Measurements from ENCODE around the gene PLEKHA4.

PLEKHA4 gene

DNA sequence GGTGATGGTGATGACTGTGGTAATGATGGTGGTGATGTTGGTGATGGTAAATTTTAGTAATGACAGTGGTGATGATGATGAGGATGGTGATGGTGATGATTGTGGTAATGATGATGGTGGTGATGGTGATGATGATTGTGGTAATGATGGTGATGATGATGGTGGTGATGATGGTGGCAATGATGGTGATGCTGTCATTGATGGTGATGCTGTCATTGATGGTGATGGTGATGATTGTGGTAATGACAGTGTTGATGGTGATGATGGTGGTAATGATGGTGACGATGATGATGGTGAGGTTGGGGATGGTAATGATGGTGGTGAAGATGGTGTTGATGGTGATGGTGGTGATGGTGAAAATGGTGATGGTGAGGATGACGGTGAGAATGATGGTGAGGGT is 45.9 kb downstream of the PLEKHA4 start:
- no peak for DNase-seq

DNA sequence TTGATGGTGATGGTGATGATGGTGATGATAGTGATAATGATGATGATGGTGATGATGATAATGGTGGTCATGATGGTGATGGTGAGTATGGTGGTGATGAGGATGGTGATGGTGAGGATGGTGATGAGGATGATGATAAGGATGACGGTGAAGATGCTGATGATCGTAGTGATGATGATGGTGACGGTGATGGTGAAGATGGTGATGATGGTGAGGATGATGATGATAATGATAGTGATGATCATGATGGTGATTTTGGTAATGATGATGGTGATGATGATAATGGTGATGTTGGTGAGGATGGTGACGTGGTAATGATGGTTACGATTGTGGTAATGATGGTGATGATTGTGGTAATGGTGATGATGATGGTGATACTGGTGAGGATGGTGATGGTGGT is 46.8 kb downstream of the PLEKHA4 start:
- no peak for DNase-seq

DNA sequence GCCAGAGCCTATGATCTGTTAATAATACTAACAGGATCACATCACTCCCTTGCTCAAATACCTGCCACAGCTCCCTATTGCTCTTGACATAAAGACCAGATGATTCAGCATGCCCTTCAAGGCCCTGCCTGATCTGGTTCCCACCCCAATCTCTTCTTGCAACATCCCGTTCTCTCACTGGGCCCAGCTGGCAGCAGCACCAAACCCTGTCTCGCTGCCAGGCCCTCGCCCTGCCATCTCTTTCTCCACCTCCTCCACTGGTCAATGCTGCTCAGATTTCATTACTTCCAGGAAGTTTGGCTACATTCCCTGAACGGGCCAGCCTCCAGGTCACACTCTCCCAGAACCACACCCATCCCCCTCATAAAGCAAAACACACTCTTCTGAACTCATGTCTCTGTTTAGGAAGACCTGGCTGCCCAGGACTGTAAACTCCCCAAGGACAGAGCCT is 49.0 kb downstream of the PLEKHA4 start:
- no peak for DNase-seq

DNA sequence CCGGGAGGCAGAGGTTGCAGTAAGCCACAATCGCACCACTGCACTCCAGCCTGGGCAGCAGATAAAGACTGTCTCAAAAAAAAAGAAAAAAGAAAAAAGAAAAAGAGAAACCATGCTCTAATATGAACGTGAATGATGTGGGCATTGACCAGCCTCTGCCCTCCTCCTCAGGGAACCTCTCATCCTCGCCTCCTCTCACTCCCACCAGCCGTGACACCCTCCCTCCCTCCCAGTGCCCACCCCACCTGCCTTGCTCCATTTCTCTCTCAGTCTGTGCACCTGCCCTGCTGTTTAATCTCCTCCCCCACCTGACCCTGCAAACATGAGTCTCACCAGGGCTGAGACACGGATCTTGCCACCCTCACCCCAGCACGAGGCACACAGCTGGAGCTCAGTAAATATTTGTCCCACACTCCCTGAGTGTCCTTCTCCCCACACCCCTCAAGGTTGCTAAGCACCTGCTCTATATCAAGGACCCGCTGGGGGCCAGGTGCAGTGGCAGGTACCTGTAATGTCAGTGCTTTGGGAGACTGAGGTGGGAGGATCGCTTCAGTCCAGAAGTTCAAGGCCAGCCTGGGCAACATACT is 50.1 kb downstream of the PLEKHA4 start:
- no peak for DNase-seq

DNA sequence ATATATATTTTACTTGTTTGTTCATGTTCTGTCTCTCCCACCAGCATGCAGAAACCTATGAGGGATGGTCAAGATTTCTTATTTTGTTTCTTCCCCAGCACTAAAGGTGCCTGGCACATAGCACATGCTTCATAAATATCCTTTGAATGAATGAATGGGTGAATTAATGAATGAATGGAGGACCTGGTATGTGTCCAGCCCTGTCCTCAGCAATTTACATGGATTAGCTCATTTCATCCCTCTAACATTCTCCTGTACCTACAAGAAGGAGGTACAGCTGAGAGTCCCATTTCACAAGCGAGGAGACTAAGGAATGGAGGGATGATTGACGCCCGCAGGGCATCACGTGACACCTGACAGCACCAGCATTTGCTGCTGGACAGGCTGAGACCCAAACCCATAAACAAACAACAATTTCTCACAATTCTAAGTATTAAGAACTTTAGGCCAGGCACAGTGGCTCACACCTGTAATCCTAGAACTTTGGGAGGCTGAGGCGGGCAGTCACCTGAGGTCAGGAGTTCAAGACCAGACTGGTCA is 50.8 kb downstream of the PLEKHA4 start:
- DNase-seq, result no peak

DNA sequence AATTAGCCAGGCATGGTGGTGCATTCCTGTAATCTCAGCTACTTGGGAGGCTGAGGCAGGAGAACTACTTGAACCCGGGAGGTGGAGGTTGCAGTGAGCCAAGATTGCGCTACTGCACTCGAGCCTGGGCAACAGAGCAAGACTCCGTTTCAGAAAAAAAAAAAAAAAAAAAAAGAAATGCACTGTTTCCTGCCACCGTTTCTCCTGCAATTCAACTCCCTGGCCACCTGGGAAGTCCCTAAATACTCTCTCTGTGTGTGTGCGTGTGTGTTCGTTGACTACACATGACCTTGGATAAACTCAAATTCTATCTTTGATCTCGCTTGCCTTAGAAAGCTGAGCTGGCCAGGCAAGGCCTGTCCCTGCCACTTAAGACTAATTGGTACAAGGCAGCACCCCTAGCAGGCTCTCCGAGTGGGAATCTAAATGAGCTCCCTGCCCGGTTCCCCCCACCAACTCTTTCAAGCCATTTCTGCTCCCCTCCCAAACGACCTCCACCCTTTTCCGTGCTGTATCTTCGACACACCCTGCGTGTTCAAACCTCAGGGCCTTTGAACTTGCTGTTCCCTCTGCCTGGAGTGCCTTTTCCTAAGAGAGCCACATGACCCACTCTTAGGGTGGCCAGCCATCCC is 52.4 kb downstream of the PLEKHA4 start:
- no peak for DNase-seq

DNA sequence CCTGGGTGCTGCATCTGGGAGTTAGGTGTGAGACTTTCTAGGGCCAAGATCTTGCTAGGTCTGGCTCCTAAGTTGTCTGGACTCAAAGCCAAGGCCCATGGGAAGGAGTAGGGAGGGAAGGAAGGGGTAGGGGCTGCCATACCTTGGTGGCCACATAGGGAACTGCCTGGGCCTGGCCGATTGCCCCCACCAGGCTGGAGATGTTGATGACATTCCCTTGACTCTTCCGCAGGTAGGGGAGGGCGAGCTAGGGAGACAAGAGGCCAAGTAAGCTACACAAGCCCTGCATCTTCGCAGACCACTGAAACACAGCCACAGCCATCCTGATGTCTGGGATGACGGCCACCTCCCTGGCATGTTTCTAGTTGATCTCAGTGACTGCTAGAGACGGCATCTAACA is 53.5 kb downstream of the PLEKHA4 start:
- no peak for DNase-seq

DNA sequence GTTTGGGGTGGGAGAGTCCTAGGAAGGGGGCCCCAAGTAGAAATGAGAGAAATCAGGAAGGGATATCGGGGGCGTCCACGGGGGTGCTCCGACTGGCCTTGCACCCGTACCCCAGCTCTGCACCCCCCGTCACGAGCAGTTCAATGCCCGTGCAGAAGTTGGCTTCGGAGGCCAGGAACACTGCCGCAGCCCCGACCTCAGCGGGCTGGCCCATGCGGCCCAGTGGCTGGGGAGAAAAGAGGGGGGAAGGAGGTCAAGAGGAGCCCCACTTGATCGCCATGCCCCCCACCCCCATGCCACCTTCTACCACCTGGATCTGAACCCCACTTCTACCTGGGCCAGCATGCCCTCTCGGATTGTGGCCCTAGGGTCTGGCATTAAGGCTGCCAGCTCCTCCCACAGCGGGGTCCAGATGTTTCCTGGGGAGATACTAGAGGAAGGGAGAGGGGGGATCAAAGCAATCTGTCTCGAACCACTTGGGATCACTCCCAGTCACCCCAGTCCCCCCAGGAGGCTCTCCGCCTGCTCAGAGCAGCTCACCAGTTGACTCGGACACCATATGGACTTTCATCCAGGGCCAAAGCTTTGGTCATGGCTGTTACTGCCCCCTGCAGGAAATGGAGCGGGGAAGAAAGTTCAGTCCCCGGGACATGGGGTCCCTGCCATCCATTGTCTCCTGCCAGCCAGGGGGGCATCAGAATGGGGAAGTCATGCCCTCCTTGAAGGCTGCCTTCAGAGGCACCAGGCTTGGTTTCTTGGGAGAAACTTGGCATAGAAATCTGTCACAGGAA is 55.1 kb downstream of the PLEKHA4 start:
- DNase-seq, result no peak

DNA sequence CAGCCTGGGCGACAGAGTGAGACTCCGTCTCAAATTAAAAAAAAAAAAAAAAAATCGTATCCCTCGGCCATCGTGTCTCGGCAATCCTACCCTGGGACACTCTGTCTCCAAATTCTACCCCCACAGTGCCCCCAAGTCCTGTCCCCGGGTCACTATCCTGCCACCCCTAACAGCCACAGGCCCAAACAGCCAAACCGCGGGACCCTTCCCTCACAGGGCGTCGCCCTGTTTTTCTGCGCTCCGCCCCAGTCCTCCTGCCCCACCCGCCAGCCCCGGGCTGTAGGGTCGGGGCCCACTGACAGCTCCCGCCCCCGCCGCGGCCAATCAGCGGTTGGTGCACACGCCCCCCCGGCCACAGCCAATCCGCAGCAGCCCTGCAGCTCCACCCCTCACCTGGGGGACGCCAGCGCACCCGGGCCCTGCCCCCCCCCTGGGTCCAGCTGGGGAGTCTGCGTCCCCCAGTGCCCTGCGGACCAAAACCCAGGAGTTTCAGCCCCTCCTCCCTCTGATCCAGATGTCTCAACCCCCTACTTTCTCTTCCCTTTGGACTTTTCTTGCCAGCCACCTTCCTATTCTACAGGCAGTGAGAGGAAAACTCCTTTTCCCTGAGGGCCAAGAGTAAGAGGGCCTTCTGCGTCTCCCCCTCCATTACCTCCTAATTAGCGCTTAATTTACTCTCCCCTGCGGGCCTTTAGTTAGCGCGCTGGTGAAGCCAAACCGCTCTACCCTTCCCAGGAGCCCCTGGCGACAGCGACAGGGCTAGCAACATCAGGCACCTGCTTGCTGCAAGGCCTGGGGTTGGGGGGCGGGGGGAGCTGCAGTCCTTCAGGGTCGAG is 56.1 kb downstream of the PLEKHA4 start:
- peak; percentile 32 for DNase-seq

DNA sequence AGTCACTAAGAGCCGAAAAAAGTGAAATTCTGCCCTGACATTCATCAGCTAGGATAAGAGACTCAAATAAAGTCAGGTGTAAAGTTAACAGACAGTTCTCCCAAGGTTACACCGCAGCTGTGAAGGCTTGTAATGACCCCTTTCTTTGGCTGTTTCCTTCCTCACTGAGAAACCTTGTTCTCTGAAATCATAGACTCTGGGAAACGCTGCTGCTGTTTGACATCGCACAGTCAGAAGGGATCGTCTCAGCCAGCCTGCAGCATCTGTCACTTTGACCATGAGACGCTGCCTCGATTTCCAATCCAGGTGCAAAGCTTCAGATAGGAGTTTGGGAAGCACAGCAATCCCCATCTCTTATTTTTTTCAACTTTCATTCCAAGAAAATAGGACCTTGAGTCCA is 58.3 kb downstream of the PLEKHA4 start:
- DNase-seq, result no peak

DNA sequence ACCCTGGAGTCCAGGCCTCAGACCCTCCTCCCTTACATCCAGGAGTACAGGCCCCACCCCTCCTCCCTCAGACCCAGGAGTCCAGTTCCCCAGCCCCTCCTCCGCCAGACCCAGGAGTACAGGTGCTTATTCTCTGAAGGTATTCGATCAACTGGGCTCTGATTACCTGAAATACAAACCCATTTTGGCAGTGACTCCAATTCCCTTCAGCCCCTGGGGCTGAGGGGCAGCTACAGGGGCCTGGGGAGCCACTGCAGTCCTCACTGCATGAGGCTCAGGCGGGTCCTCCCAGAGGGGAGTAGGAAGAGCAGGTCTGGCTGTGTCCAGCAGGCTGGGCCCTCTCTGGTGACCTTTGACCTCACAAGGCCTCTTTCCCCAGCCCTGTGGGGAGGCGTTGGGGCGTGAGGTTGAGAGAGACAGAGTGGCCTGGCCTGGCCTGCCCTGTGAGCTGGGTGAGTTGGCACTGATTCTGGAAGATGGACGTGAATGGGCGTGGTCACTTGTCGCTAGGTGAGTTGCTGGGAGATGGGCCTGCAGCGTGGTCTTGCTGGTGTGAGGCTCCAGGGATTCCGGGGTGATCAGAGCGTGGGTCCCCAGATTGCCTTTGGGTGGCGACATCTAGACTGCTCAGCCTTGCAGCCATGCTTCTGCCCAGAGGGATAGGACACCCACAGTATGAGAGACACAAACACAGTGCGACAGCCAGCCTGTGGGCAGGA is 60.7 kb downstream of the PLEKHA4 start:
- DNase-seq, result no peak

DNA sequence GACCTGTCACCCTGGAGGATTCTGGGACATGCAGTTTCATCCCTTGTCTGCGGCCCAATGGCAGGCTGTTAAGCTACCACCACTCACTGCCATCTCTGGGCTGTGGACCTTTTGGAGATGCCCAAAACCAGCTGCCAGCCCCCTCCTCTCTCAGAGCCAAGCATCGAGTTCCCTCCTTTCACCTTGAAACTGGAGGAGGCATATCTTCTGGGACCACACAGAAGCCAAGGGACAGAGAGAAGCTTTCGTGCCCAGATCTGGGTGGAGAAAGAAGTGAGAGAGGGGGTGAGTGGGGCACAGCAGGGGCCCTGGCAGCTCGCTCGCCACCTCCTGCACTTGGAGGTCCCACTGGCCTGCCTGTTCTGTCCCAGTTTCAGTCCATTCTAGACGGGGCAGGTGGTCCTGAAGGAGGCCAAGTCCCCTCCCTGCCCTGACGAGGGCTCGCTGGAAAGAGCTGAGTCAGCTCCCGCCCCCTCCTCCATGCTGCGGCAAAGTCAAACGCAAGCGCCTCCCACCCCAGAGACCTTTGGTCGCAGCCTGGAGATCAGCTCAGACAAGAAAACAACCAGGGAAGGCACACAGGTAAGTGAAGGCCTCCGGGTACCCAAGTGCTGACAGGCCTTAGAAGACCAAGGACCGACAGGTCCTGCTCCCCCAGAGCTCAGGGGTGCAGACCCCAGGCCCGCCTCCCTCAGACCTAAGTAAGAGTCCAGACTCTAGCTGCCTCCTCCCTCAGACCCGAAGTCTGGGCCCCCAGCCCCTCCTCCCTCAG is 61.4 kb downstream of the PLEKHA4 start:
- no peak for DNase-seq

DNA sequence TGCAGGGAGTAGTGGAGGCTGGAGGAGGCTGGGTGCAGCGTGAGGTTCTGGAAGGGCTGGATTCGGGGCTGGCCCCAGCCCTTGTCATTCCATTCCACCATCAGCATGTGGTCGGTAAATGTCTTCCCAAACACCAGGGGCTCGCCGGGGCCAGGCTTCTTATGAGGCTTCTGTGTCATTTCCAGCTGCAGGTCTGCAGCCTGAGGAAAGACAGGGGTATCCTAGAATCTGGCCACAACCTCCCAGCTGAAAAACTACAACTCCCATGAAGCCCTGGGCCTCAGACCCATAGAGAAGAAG is 61.9 kb downstream of the PLEKHA4 start:
- peak; percentile 12 for DNase-seq

DNA sequence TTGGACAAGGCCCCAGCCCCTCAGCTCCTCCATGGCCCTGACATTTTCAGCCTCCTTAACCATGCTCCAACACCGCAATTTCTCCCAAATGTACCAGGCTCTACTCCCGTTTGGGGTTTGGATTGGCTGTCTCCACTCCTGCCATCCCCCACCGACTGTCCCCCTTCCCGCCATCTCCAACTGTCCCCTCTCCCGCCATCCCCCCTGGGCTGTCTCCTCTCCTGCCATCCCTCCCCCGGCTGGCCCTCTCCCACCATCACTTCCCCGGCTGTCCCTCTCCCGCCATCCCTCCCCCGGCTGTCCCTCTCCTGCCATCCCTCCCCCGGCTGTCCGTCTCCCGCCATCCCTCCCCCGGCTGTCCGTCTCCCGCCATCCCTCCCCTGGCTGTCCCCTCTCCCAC is 63.0 kb downstream of the PLEKHA4 start:
- DNase-seq, result no peak

DNA sequence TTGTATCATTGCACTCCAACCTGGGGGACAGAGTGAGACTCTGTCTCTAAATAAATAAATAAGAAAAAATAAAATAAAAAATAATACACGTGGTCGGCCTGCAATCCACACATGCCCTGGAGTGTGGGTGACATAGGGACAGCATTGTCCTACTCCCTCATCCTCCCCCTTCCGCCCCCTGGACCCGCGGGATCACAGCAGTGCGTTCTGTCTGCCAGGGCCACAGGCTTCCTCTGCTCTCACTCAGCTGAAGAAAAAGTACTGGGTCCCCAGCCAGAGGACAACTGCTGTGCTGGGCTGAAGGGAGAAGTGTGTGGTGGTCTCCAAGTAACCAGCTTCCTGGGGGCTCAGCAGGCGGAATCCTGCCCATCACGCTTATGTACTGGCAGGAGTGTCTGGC is 63.9 kb downstream of the PLEKHA4 start:
- no peak for DNase-seq

DNA sequence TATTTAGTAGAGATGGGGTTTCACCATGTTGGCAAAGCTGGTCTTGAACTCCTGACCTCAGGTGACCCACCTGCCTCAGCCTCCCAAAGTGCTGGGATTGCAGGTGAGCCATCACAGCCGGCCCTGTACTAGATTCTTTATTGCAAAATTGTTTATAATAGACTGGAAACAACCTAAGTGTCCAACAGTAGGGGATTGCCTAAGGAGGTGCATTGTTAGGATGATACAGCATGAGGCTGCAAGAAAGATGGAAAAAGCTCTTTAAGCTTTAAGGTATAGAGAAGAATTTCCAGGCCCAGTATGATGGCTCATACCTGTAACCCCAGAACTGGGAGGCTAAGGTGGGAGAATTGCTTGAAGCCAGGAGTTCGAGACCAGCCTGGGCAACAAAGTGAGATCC is 65.8 kb downstream of the PLEKHA4 start:
- DNase-seq, result no peak

DNA sequence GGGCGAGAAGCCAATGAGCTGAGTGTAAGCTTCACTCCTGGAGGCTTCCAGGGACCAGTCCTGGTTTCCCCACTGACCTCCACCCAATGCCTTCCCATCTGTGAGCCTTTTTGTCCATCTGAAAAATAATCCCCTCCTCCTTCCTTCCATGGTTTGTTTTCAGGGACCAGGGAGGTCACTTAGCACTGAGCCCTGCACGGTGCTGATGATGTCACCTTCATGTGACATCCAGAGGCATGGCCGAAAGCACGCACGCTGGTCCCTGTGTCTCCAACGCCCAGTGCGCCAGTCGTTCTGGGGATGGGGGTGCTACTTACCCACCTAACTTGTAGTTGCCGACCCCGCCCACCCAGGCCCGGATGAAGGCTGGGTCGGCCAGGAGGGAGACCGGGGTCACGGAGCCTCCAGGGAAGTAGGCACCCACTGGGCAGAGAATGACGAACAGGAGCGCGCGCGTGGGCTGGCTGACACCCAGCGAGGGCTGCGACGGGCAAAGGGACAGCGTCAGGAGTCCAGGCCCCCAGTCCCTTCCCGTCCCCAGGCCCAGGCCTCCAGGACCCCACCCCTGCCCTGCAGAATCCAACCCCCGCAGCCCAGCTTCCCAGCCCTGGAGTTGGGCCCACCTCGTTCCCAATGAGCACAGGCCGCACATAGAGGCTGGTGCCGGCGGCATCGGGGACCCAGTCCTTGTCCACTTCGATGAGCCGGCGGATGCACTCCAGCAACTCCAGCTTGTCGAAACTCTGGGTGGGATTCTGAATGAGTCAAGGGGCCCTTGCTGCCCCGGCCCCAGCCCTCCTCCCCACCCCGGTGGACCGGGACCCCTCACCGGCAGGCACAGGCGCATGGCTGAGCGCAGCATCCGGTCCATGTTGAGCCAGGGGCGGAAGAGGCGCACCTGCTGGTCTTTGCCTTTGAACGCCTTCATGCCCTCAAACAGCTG is 68.8 kb downstream of the PLEKHA4 start:
- DNase-seq, result no peak

DNA sequence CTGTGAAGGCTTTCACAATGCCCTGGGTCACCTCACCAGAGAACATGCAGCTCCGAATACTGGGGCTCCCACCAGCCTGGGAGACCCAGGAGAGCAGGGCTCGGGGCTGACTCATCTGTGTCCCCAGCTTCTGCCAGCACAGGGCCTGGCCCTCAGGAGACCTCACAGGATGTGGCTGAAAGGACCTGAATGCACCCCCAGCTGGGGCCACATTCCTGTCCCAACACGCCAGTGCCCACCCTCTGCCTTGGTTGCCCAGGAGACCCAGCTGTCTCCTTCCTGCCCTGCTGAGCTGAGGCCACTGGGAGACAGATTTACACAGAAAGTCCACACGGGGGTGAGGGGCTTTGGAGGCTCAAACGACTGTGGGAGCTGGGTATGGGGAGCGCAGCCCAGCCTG is 69.5 kb downstream of the PLEKHA4 start:
- no peak for DNase-seq

DNA sequence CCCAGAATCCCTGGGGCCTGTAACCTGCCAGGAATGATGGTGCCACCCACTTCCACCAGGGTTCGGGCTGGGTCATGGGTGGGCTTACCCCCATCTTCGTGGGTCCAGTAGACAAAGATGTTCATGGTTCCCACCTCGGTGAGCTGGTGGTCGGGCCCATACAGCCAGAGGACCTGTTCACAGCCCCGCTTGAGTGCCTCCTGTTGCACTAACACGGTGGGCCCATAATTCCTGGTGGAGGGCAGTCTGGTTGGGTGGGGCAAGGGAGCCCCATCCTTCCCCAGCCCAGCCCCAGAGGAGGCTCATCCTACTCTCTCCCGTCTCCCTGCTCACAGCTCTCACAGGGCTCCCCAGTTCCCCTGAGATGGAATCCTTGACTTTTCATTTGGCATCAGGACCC is 71.3 kb downstream of the PLEKHA4 start:
- no peak for DNase-seq

DNA sequence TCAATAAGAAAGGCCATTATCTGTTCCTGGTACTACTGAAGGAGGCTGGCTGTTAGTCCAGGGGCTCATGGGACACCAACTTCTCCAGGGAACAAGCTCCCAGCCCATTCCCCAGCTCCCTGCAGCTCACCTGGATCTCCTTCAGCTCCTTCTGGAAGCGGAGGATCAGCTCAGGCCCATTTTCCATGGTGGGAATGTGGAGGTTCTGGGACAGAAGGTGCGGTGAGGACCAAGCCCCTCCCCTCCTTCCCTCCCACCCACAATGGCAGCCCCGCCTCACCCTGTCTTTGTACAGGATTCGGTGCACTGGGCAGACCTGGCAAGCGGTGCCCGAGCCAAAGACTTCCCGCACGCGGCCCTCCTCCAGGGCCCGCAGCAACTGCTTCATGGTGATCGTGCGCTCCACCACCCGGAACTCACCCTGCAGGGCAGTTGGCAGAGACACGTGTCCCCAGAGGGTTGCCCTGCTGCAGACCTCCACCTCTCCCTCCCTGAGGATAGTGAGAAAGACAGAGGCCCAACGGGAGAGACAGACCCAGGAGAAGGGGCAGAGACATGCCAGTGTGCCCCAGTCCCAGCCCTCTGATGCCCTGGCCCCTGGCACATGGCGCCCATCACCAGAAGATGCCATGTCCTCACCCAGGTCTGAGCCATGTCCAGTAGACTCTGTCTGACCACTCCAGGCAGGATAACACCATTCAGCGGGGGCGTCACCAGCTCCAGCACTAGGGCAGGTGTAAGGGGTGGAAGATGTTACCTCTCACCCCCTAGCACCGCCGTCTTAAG is 71.9 kb downstream of the PLEKHA4 start:
- DNase-seq, result no peak
